ENCODE results near the gene SLC28A3.
A peak's percentile ranks its signal among the peaks of the same experiment; 100 is the strongest.

SLC28A3 gene

GRCh38 chr9:84339503-84339902 is 1.1 kb downstream of the SLC28A3 start:
- no peaks in the 10 kb centered on the region for H3K36me3 ChIP-seq (ENCODE audit: insufficient read depth, low read length)
- H3K4me3 ChIP-seq (ENCODE audit: low read length), result no peak overlapping the region
- H3K9ac ChIP-seq (ENCODE audit: low read depth, low read length), result no peak overlapping the region
- no peaks in the 10 kb centered on the region for H3K27me3 ChIP-seq (ENCODE audit: control insufficient read depth, insufficient read depth, low read length)
- H3K4me1 ChIP-seq (ENCODE audit: control insufficient read depth, insufficient read depth, low read length), result no peaks in the 10 kb centered on the region
- no peaks in the 10 kb centered on the region for H3K9me3 ChIP-seq (replicated peaks; ENCODE audit: low read length)
- H3K4me2 ChIP-seq (ENCODE audit: low read length), result no peak overlapping the region

GRCh38 chr9:84338792-84339191 is 1.8 kb downstream of the SLC28A3 start:
- Histone ChIP-seq H3K36me3 (ENCODE audit: insufficient read depth, low read length) (no peaks in the 10 kb centered on the region), H3K9me3 (replicated peaks; ENCODE audit: low read length) (no peaks in the 10 kb centered on the region), H3K4me1 (ENCODE audit: control insufficient read depth, insufficient read depth, low read length) (no peaks in the 10 kb centered on the region), H3K4me2 (ENCODE audit: low read length) (no peak overlapping the region), H3K27me3 (ENCODE audit: control insufficient read depth, insufficient read depth, low read length) (no peaks in the 10 kb centered on the region), H3K9ac (ENCODE audit: low read depth, low read length) (no peak overlapping the region), H3K4me3 (ENCODE audit: low read length) (no peak overlapping the region)

GRCh38 chr9:84337252-84337651 is 3.3 kb downstream of the SLC28A3 start:
- Histone ChIP-seq H3K4me1 (ENCODE audit: control insufficient read depth, insufficient read depth, low read length) (no peaks in the 10 kb centered on the region), H3K9ac (ENCODE audit: low read depth, low read length) (no peak overlapping the region), H3K36me3 (ENCODE audit: insufficient read depth, low read length) (no peaks in the 10 kb centered on the region), H3K27me3 (ENCODE audit: control insufficient read depth, insufficient read depth, low read length) (no peaks in the 10 kb centered on the region), H3K4me3 (ENCODE audit: low read length) (no peak overlapping the region), H3K9me3 (replicated peaks; ENCODE audit: low read length) (no peaks in the 10 kb centered on the region), H3K4me2 (ENCODE audit: low read length) (no peak overlapping the region)

- H3K36me3 ChIP-seq (ENCODE audit: insufficient read depth, low read length), result no peaks in the 10 kb centered on the region
- no peaks in the 10 kb centered on the region for H3K9me3 ChIP-seq (replicated peaks; ENCODE audit: low read length)
- no peak overlapping the region for H3K4me3 ChIP-seq (ENCODE audit: low read length)
- no peaks in the 10 kb centered on the region for H3K4me1 ChIP-seq (ENCODE audit: control insufficient read depth, insufficient read depth, low read length)
- H3K9ac ChIP-seq (ENCODE audit: low read depth, low read length), result no peak overlapping the region
- H3K4me2 ChIP-seq (ENCODE audit: low read length), result no peak overlapping the region
- no peaks in the 10 kb centered on the region for H3K27me3 ChIP-seq (ENCODE audit: control insufficient read depth, insufficient read depth, low read length)
Observed at GRCh38 chr9:84331119-84331809, 9.3 kb downstream of the SLC28A3 start.

- no peaks in the 10 kb centered on the region for H3K27me3 ChIP-seq (ENCODE audit: control insufficient read depth, insufficient read depth, low read length)
- no peak overlapping the region for H3K9ac ChIP-seq (ENCODE audit: low read depth, low read length)
- H3K4me3 ChIP-seq (ENCODE audit: low read length), result no peak overlapping the region
- no peak overlapping the region for H3K4me2 ChIP-seq (ENCODE audit: low read length)
- H3K4me1 ChIP-seq (ENCODE audit: control insufficient read depth, insufficient read depth, low read length), result peaks cover 6% of the 10 kb centered on the region
- no peaks in the 10 kb centered on the region for H3K36me3 ChIP-seq (ENCODE audit: insufficient read depth, low read length)
- no peaks in the 10 kb centered on the region for H3K9me3 ChIP-seq (replicated peaks; ENCODE audit: low read length)
Observed at GRCh38 chr9:84330246-84330645, 10.3 kb downstream of the SLC28A3 start.

- Histone ChIP-seq H3K36me3 (ENCODE audit: insufficient read depth, low read length) (no peaks in the 10 kb centered on the region), H3K4me3 (ENCODE audit: low read length) (no peak overlapping the region), H3K4me2 (ENCODE audit: low read length) (no peak overlapping the region), H3K4me1 (ENCODE audit: control insufficient read depth, insufficient read depth, low read length) (peaks cover 23% of the 10 kb centered on the region), H3K9me3 (replicated peaks; ENCODE audit: low read length) (no peaks in the 10 kb centered on the region), H3K9ac (ENCODE audit: low read depth, low read length) (no peak overlapping the region), H3K27me3 (ENCODE audit: control insufficient read depth, insufficient read depth, low read length) (no peaks in the 10 kb centered on the region)
Observed at GRCh38 chr9:84327184-84327583, 13.4 kb downstream of the SLC28A3 start.

- no peak overlapping the region for H3K4me3 ChIP-seq (ENCODE audit: low read length)
- peaks cover 23% of the 10 kb centered on the region for H3K4me1 ChIP-seq (ENCODE audit: control insufficient read depth, insufficient read depth, low read length)
- H3K9me3 ChIP-seq (replicated peaks; ENCODE audit: low read length), result no peaks in the 10 kb centered on the region
- no peaks in the 10 kb centered on the region for H3K27me3 ChIP-seq (ENCODE audit: control insufficient read depth, insufficient read depth, low read length)
- no peak overlapping the region for H3K4me2 ChIP-seq (ENCODE audit: low read length)
- no peak overlapping the region for H3K9ac ChIP-seq (ENCODE audit: low read depth, low read length)
- no peaks in the 10 kb centered on the region for H3K36me3 ChIP-seq (ENCODE audit: insufficient read depth, low read length)
Observed at GRCh38 chr9:84325347-84325973, 15.1 kb downstream of the SLC28A3 start.

GRCh38 chr9:84324811-84325210 is 15.7 kb downstream of the SLC28A3 start:
- Histone ChIP-seq H3K9me3 (replicated peaks; ENCODE audit: low read length) (no peaks in the 10 kb centered on the region), H3K4me3 (ENCODE audit: low read length) (no peak overlapping the region), H3K36me3 (ENCODE audit: insufficient read depth, low read length) (no peaks in the 10 kb centered on the region), H3K4me2 (ENCODE audit: low read length) (no peak overlapping the region), H3K4me1 (ENCODE audit: control insufficient read depth, insufficient read depth, low read length) (peaks cover 23% of the 10 kb centered on the region), H3K27me3 (ENCODE audit: control insufficient read depth, insufficient read depth, low read length) (no peaks in the 10 kb centered on the region), H3K9ac (ENCODE audit: low read depth, low read length) (no peak overlapping the region)

- Histone ChIP-seq H3K4me1 (ENCODE audit: control insufficient read depth, insufficient read depth, low read length) (peaks cover 23% of the 10 kb centered on the region), H3K36me3 (ENCODE audit: insufficient read depth, low read length) (no peaks in the 10 kb centered on the region), H3K27me3 (ENCODE audit: control insufficient read depth, insufficient read depth, low read length) (no peaks in the 10 kb centered on the region), H3K4me3 (ENCODE audit: low read length) (no peak overlapping the region), H3K9ac (ENCODE audit: low read depth, low read length) (no peak overlapping the region), H3K4me2 (ENCODE audit: low read length) (no peak overlapping the region), H3K9me3 (replicated peaks; ENCODE audit: low read length) (no peaks in the 10 kb centered on the region)
Observed at GRCh38 chr9:84323858-84324257, 16.7 kb downstream of the SLC28A3 start.

GRCh38 chr9:84322828-84323227 is 17.7 kb downstream of the SLC28A3 start:
- Histone ChIP-seq H3K36me3 (ENCODE audit: insufficient read depth, low read length) (no peaks in the 10 kb centered on the region), H3K27me3 (ENCODE audit: control insufficient read depth, insufficient read depth, low read length) (no peaks in the 10 kb centered on the region), H3K4me3 (ENCODE audit: low read length) (no peak overlapping the region), H3K4me1 (ENCODE audit: control insufficient read depth, insufficient read depth, low read length) (peaks cover 29% of the 10 kb centered on the region), H3K9me3 (replicated peaks; ENCODE audit: low read length) (no peaks in the 10 kb centered on the region), H3K9ac (ENCODE audit: low read depth, low read length) (no peak overlapping the region), H3K4me2 (ENCODE audit: low read length) (peak overlapping the region; percentile 51)

GRCh38 chr9:84320231-84320630 is 20.3 kb downstream of the SLC28A3 start:
- H3K36me3 ChIP-seq (ENCODE audit: insufficient read depth, low read length), result no peaks in the 10 kb centered on the region

GRCh38 chr9:84319632-84320031 is 20.9 kb downstream of the SLC28A3 start:
- Histone ChIP-seq H3K4me2 (ENCODE audit: low read length) (no peak overlapping the region), H3K4me1 (ENCODE audit: control insufficient read depth, insufficient read depth, low read length) (peaks cover 22% of the 10 kb centered on the region), H3K4me3 (ENCODE audit: low read length) (no peak overlapping the region), H3K36me3 (ENCODE audit: insufficient read depth, low read length) (no peaks in the 10 kb centered on the region), H3K9ac (ENCODE audit: low read depth, low read length) (no peak overlapping the region), H3K9me3 (replicated peaks; ENCODE audit: low read length) (no peaks in the 10 kb centered on the region), H3K27me3 (ENCODE audit: control insufficient read depth, insufficient read depth, low read length) (no peaks in the 10 kb centered on the region)

More at GRCh38 chr9:84320231-84320630, 20.3 kb downstream of the SLC28A3 start:
- Histone ChIP-seq H3K4me2 (ENCODE audit: low read length) (no peak overlapping the region), H3K4me3 (ENCODE audit: low read length) (no peak overlapping the region), H3K9me3 (replicated peaks; ENCODE audit: low read length) (no peaks in the 10 kb centered on the region), H3K27me3 (ENCODE audit: control insufficient read depth, insufficient read depth, low read length) (no peaks in the 10 kb centered on the region), H3K9ac (ENCODE audit: low read depth, low read length) (no peak overlapping the region), H3K4me1 (ENCODE audit: control insufficient read depth, insufficient read depth, low read length) (peaks cover 22% of the 10 kb centered on the region)

All from skeletal muscle satellite cell (primary cell).